ENCODE results near the gene RASA1. TPM values are rescaled to one million over a fixed set of nuclear protein-coding genes. Genes with fewer than 3 reads are reported as not detected.
A peak's percentile ranks its signal among the peaks of the same experiment; 100 is the strongest.

RASA1 gene
- total RNA-seq, 1 experiment from 2014 or later = 29.0 TPM

DNA sequence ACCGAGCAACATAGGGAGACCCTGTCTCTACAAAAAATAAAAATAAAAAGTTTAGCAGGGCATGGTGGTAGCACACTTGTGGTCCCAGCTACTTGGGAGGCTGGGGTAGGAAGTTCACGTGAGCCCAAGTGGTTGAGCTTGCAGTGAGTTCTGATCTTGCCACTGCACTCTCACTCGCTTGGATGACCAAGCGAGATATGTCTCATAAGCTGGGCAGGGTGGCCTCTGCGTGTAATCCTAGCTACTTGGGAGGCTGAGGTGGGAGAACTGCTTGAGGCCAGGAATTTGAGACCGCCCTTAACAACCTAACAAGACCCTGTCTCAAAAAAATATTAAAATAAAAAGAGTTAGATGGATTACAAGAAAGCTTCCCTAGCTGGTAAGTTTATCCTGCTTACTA lies 32.5 kb downstream of the RASA1 start:
- ATAC-seq = no peak
- H3K36me3 ChIP-seq (ENCODE audit: control insufficient read depth, insufficient read depth, low read length) = no peaks in the 10 kb centered on the region
- no peaks in the 10 kb centered on the region for H3K27me3 ChIP-seq (ENCODE audit: control insufficient read depth, insufficient read depth, low read length)
- intact Hi-C loops (cut with micrococcal nuclease; ENCODE audit: unreplicated experiment) (no loop called here), in situ Hi-C loops (cut with HindIII; ENCODE audit: low pct_unique_long_range_greater_than_20kb, low sequenced_read_pairs) (no loop called here)
- H3K4me1 ChIP-seq (ENCODE audit: control insufficient read depth, insufficient read depth, low read length) = peaks cover 8% of the 10 kb centered on the region
- no peak overlapping the region for H3K4me3 ChIP-seq (ENCODE audit: low read depth in 2 of 2, low read length in 2 of 2)
- no TSS peak for BruUV-seq (replicated peaks)
- POLR2A ChIA-PET = no interaction called here
- H3K9me3 ChIP-seq (ENCODE audit: control insufficient read depth, insufficient read depth, low read depth, low read length) = no peaks in the 10 kb centered on the region
- DNase-seq (ENCODE audit: low read depth, low spot score) = no peak
- CTCF ChIA-PET = no interaction called here
- TF ChIP-seq, protein P1, sequence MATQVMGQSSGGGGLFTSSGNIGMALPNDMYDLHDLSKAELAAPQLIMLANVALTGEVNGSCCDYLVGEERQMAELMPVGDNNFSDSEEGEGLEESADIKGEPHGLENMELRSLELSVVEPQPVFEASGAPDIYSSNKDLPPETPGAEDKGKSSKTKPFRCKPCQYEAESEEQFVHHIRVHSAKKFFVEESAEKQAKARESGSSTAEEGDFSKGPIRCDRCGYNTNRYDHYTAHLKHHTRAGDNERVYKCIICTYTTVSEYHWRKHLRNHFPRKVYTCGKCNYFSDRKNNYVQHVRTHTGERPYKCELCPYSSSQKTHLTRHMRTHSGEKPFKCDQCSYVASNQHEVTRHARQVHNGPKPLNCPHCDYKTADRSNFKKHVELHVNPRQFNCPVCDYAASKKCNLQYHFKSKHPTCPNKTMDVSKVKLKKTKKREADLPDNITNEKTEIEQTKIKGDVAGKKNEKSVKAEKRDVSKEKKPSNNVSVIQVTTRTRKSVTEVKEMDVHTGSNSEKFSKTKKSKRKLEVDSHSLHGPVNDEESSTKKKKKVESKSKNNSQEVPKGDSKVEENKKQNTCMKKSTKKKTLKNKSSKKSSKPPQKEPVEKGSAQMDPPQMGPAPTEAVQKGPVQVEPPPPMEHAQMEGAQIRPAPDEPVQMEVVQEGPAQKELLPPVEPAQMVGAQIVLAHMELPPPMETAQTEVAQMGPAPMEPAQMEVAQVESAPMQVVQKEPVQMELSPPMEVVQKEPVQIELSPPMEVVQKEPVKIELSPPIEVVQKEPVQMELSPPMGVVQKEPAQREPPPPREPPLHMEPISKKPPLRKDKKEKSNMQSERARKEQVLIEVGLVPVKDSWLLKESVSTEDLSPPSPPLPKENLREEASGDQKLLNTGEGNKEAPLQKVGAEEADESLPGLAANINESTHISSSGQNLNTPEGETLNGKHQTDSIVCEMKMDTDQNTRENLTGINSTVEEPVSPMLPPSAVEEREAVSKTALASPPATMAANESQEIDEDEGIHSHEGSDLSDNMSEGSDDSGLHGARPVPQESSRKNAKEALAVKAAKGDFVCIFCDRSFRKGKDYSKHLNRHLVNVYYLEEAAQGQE (IDR thresholded peaks at IDR 0.05; ENCODE audit: insufficient read depth in 1 of 2, low read depth in 2 of 2, low read length in 1 of 2) = no peak
- TF ChIP-seq POLR2AphosphoS5 (IDR thresholded peaks at IDR 0.05; ENCODE audit: low read depth, low read length) (no peak), SIN3A (IDR thresholded peaks at IDR 0.05; ENCODE audit: borderline replicate concordance, insufficient read depth, low read depth, low read length) (no peak), TCF7L2 (IDR thresholded peaks at IDR 0.05; ENCODE audit: low read depth, low read length) (no peak)
- TF ChIP-seq, protein P2, sequence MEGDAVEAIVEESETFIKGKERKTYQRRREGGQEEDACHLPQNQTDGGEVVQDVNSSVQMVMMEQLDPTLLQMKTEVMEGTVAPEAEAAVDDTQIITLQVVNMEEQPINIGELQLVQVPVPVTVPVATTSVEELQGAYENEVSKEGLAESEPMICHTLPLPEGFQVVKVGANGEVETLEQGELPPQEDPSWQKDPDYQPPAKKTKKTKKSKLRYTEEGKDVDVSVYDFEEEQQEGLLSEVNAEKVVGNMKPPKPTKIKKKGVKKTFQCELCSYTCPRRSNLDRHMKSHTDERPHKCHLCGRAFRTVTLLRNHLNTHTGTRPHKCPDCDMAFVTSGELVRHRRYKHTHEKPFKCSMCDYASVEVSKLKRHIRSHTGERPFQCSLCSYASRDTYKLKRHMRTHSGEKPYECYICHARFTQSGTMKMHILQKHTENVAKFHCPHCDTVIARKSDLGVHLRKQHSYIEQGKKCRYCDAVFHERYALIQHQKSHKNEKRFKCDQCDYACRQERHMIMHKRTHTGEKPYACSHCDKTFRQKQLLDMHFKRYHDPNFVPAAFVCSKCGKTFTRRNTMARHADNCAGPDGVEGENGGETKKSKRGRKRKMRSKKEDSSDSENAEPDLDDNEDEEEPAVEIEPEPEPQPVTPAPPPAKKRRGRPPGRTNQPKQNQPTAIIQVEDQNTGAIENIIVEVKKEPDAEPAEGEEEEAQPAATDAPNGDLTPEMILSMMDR (IDR thresholded peaks at IDR 0.05) = no peak
- no peak overlapping the region for H3K27ac ChIP-seq (ENCODE audit: low read length)

DNA sequence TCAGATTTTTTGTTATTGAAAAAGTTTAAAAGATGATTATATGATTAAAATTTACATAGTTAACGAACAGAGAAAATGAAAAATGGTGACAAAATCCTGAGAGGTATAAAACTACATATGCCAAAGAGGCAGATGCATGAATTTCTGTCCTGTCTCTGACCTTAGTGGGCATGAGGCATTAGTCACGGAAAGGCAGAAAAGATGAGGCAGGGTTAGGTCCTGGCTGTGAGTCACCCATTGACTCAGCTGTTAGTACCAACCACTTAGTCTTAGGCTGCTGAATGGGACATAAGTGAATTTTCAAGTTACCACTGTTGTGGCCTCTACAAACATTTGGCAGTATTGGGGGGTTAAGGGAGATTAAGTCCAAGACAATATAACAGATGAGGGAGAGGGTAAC lies 33.1 kb downstream of the RASA1 start:
- no peak overlapping the region for H3K27ac ChIP-seq (ENCODE audit: low read length)
- H3K36me3 ChIP-seq (ENCODE audit: control insufficient read depth, insufficient read depth, low read length) = no peaks in the 10 kb centered on the region
- H3K4me3 ChIP-seq (ENCODE audit: low read depth in 2 of 2, low read length in 2 of 2) = no peak overlapping the region
- in situ Hi-C loops (cut with HindIII; ENCODE audit: low pct_unique_long_range_greater_than_20kb, low sequenced_read_pairs) = no loop called here
- POLR2A ChIA-PET = no interaction called here
- intact Hi-C loops (cut with micrococcal nuclease; ENCODE audit: unreplicated experiment) = no loop called here
- CTCF ChIA-PET = no interaction called here
- H3K27me3 ChIP-seq (ENCODE audit: control insufficient read depth, insufficient read depth, low read length) = no peaks in the 10 kb centered on the region
- DNase-seq (ENCODE audit: low read depth, low spot score) (peak; percentile 92), ATAC-seq (peak; percentile 99)
- TF ChIP-seq TCF7L2 (IDR thresholded peaks at IDR 0.05; ENCODE audit: low read depth, low read length) (no peak), POLR2AphosphoS5 (IDR thresholded peaks at IDR 0.05; ENCODE audit: low read depth, low read length) (no peak), SIN3A (IDR thresholded peaks at IDR 0.05; ENCODE audit: borderline replicate concordance, insufficient read depth, low read depth, low read length) (no peak)
- TF ChIP-seq, protein P2 (IDR thresholded peaks at IDR 0.05) = no peak
- TF ChIP-seq, protein P1 (IDR thresholded peaks at IDR 0.05; ENCODE audit: insufficient read depth in 1 of 2, low read depth in 2 of 2, low read length in 1 of 2) = no peak
- peaks cover 8% of the 10 kb centered on the region for H3K4me1 ChIP-seq (ENCODE audit: control insufficient read depth, insufficient read depth, low read length)
- H3K9me3 ChIP-seq (ENCODE audit: control insufficient read depth, insufficient read depth, low read depth, low read length) = no peaks in the 10 kb centered on the region
- no TSS peak for BruUV-seq (replicated peaks)
